ENCODE results near the gene IDE.

GRCh38 chr10:92575961-92576360 is 2.1 kb upstream of the IDE start:
- TF ChIP-seq, protein P1, sequence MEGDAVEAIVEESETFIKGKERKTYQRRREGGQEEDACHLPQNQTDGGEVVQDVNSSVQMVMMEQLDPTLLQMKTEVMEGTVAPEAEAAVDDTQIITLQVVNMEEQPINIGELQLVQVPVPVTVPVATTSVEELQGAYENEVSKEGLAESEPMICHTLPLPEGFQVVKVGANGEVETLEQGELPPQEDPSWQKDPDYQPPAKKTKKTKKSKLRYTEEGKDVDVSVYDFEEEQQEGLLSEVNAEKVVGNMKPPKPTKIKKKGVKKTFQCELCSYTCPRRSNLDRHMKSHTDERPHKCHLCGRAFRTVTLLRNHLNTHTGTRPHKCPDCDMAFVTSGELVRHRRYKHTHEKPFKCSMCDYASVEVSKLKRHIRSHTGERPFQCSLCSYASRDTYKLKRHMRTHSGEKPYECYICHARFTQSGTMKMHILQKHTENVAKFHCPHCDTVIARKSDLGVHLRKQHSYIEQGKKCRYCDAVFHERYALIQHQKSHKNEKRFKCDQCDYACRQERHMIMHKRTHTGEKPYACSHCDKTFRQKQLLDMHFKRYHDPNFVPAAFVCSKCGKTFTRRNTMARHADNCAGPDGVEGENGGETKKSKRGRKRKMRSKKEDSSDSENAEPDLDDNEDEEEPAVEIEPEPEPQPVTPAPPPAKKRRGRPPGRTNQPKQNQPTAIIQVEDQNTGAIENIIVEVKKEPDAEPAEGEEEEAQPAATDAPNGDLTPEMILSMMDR (conservative IDR thresholded peaks at IDR 0.05 in 1 of 2, IDR thresholded peaks at IDR 0.05 in 1 of 2; ENCODE audit: extremely low read depth in 1 of 2, insufficient read depth in 1 of 2, low read depth in 1 of 2, low read length in 2 of 2) = no peak
- TF ChIP-seq EZH2 (IDR thresholded peaks at IDR 0.05; ENCODE audit: borderline replicate concordance, low read length) = no peak
